GM15510 (cell line): ENCODE measurements around the gene NSUN4.

Experiments used
- POLR2A ChIP-seq: IDR thresholded peaks from 3 replicates; pipeline ENCODE4 v1.6.1; 2011; ENCODE audit warnings: borderline replicate concordance; ENCODE audit not compliant: insufficient read length; ENCODE audit errors: extremely low read depth

NSUN4 gene

GRCh38 chr1:46340404-46341221 lies at the start of gene NSUN4:
NSUN4 (plus strand) TSS chr1:46340807; CDS start chr1:46340827, 20 bp downstream.
- peak; percentile 73 for TF ChIP-seq POLR2A

- no peak for TF ChIP-seq POLR2A
Measured at GRCh38 chr1:46295306-46295705, 45.3 kb upstream of the NSUN4 start.

GRCh38 chr1:46298387-46298786 lies 42.2 kb upstream of the NSUN4 start:
- no peak for TF ChIP-seq POLR2A

- TF ChIP-seq POLR2A: no peak
Measured at GRCh38 chr1:46300673-46301405, 39.8 kb upstream of the NSUN4 start.

GRCh38 chr1:46301406-46301807 lies 39.2 kb upstream of the NSUN4 start:
- peak; percentile 5 for TF ChIP-seq POLR2A

GRCh38 chr1:46301808-46302640 lies 38.6 kb upstream of the NSUN4 start:
- TF ChIP-seq POLR2A: no peak

- TF ChIP-seq POLR2A: no peak
Measured at GRCh38 chr1:46302641-46303037, 38.0 kb upstream of the NSUN4 start.

GRCh38 chr1:46303038-46303871 lies 37.4 kb upstream of the NSUN4 start, which contains the start of the genes LRRC41 and UQCRH:
LRRC41 (minus strand) TSS chr1:46303616; CDS start chr1:46303322, 294 bp downstream.
UQCRH (plus strand) TSS chr1:46303698; CDS start chr1:46303767, 69 bp downstream.
- TF ChIP-seq POLR2A: peak; percentile 79

GRCh38 chr1:46303872-46304326 lies 36.7 kb upstream of the NSUN4 start:
- no peak for TF ChIP-seq POLR2A

GRCh38 chr1:46306159-46306530 lies 34.5 kb upstream of the NSUN4 start:
- no peak for TF ChIP-seq POLR2A

GRCh38 chr1:46309401-46310159 lies 31.0 kb upstream of the NSUN4 start:
- TF ChIP-seq POLR2A: no peak

GRCh38 chr1:46310321-46310720 lies 30.3 kb upstream of the NSUN4 start:
- TF ChIP-seq POLR2A: no peak
